Measurements from ENCODE around the gene RNF126. TPM values are rescaled to one million over a fixed set of nuclear protein-coding genes. Genes with fewer than 3 reads are reported as not detected.

The RNF126 gene
- 45.1 TPM for polyA plus RNA-seq (2012; ENCODE audit: low read depth, missing spikeins)

- DNase-seq (ENCODE audit: insufficient read length, low spot score) (peak; percentile 97), FAIRE-seq (peak; percentile 99)
- TF ChIP-seq POU2F2 (IDR thresholded peaks at IDR 0.05; ENCODE audit: low read depth, low read length) (no peak), PAX5 (IDR thresholded peaks at IDR 0.05; ENCODE audit: insufficient read depth, low read length, severe bottlenecking) (peak; percentile 41), SPI1 (IDR thresholded peaks at IDR 0.05; ENCODE audit: low read depth, low read length) (no peak), POLR2AphosphoS5 (IDR thresholded peaks at IDR 0.05; ENCODE audit: low read depth, low read length) (0 out of 2 replicates have a peak, but pooled peaks have one; percentile 54), TAF1 (IDR thresholded peaks at IDR 0.05; ENCODE audit: low read depth, low read length) (0 out of 2 replicates have a peak, but pooled peaks have one; percentile 42), POLR2A (IDR thresholded peaks at IDR 0.05; ENCODE audit: low read depth, low read length) (peak; percentile 25; the same call in 1 of the 2 replicates)
These were observed at the start of gene RNF126 for GRCh38 chr19:662962-663681. Gene RNF126 (minus strand): TSS chr19:663214. CDS start chr19:663121, 93 bp downstream.

GRCh38 chr19:711254-711653 is 48.2 kb upstream of the RNF126 start:
- FAIRE-seq (no peak), DNase-seq (ENCODE audit: insufficient read length, low spot score) (no peak)
- TF ChIP-seq TAF1 (IDR thresholded peaks at IDR 0.05; ENCODE audit: low read depth, low read length) = no peak
- no peak for TF ChIP-seq PAX5 (IDR thresholded peaks at IDR 0.05; ENCODE audit: insufficient read depth, low read length, severe bottlenecking)
- TF ChIP-seq POU2F2 (IDR thresholded peaks at IDR 0.05; ENCODE audit: low read depth, low read length) = no peak
- TF ChIP-seq SPI1 (IDR thresholded peaks at IDR 0.05; ENCODE audit: low read depth, low read length) = no peak
- no peak for TF ChIP-seq POLR2A (IDR thresholded peaks at IDR 0.05; ENCODE audit: low read depth, low read length)
- TF ChIP-seq POLR2AphosphoS5 (IDR thresholded peaks at IDR 0.05; ENCODE audit: low read depth, low read length) = no peak

GRCh38 chr19:710767-711166 is 47.8 kb upstream of the RNF126 start:
- no peak for TF ChIP-seq POLR2AphosphoS5 (IDR thresholded peaks at IDR 0.05; ENCODE audit: low read depth, low read length)
- no peak for TF ChIP-seq SPI1 (IDR thresholded peaks at IDR 0.05; ENCODE audit: low read depth, low read length)
- TF ChIP-seq POU2F2 (IDR thresholded peaks at IDR 0.05; ENCODE audit: low read depth, low read length) = no peak
- no peak for TF ChIP-seq POLR2A (IDR thresholded peaks at IDR 0.05; ENCODE audit: low read depth, low read length)
- TF ChIP-seq TAF1 (IDR thresholded peaks at IDR 0.05; ENCODE audit: low read depth, low read length) = no peak
- TF ChIP-seq PAX5 (IDR thresholded peaks at IDR 0.05; ENCODE audit: insufficient read depth, low read length, severe bottlenecking) = no peak
- no peak for DNase-seq (ENCODE audit: insufficient read length, low spot score)
- FAIRE-seq = no peak

- FAIRE-seq = no peak
- no peak for DNase-seq (ENCODE audit: insufficient read length, low spot score)
- no peak for TF ChIP-seq PAX5 (IDR thresholded peaks at IDR 0.05; ENCODE audit: insufficient read depth, low read length, severe bottlenecking)
- no peak for TF ChIP-seq POLR2A (IDR thresholded peaks at IDR 0.05; ENCODE audit: low read depth, low read length)
- no peak for TF ChIP-seq POU2F2 (IDR thresholded peaks at IDR 0.05; ENCODE audit: low read depth, low read length)
- TF ChIP-seq TAF1 (IDR thresholded peaks at IDR 0.05; ENCODE audit: low read depth, low read length) = no peak
- TF ChIP-seq SPI1 (IDR thresholded peaks at IDR 0.05; ENCODE audit: low read depth, low read length) = no peak
- no peak for TF ChIP-seq POLR2AphosphoS5 (IDR thresholded peaks at IDR 0.05; ENCODE audit: low read depth, low read length)
These were observed 47.1 kb upstream of the RNF126 start for GRCh38 chr19:709965-710571.

- FAIRE-seq (no peak), DNase-seq (ENCODE audit: insufficient read length, low spot score) (no peak)
- TF ChIP-seq POLR2AphosphoS5 (IDR thresholded peaks at IDR 0.05; ENCODE audit: low read depth, low read length) (no peak), PAX5 (IDR thresholded peaks at IDR 0.05; ENCODE audit: insufficient read depth, low read length, severe bottlenecking) (no peak), TAF1 (IDR thresholded peaks at IDR 0.05; ENCODE audit: low read depth, low read length) (no peak), SPI1 (IDR thresholded peaks at IDR 0.05; ENCODE audit: low read depth, low read length) (no peak), POU2F2 (IDR thresholded peaks at IDR 0.05; ENCODE audit: low read depth, low read length) (no peak), POLR2A (IDR thresholded peaks at IDR 0.05; ENCODE audit: low read depth, low read length) (no peak)
These were observed 46.4 kb upstream of the RNF126 start for GRCh38 chr19:709196-709964.

- DNase-seq (ENCODE audit: insufficient read length, low spot score) = no peak
- TF ChIP-seq POU2F2 (IDR thresholded peaks at IDR 0.05; ENCODE audit: low read depth, low read length) (no peak), POLR2AphosphoS5 (IDR thresholded peaks at IDR 0.05; ENCODE audit: low read depth, low read length) (no peak), SPI1 (IDR thresholded peaks at IDR 0.05; ENCODE audit: low read depth, low read length) (no peak), PAX5 (IDR thresholded peaks at IDR 0.05; ENCODE audit: insufficient read depth, low read length, severe bottlenecking) (no peak), TAF1 (IDR thresholded peaks at IDR 0.05; ENCODE audit: low read depth, low read length) (no peak), POLR2A (IDR thresholded peaks at IDR 0.05; ENCODE audit: low read depth, low read length) (no peak)
- no peak for FAIRE-seq
These were observed 45.4 kb upstream of the RNF126 start, which contains the start of gene PALM for GRCh38 chr19:708154-709143. Gene PALM (plus strand): TSS chr19:708935. CDS start chr19:709147, 212 bp downstream.

- no peak for TF ChIP-seq POLR2A (IDR thresholded peaks at IDR 0.05; ENCODE audit: low read depth, low read length)
- TF ChIP-seq POLR2AphosphoS5 (IDR thresholded peaks at IDR 0.05; ENCODE audit: low read depth, low read length) = no peak
- TF ChIP-seq POU2F2 (IDR thresholded peaks at IDR 0.05; ENCODE audit: low read depth, low read length) = no peak
- TF ChIP-seq SPI1 (IDR thresholded peaks at IDR 0.05; ENCODE audit: low read depth, low read length) = no peak
- TF ChIP-seq TAF1 (IDR thresholded peaks at IDR 0.05; ENCODE audit: low read depth, low read length) = no peak
- TF ChIP-seq PAX5 (IDR thresholded peaks at IDR 0.05; ENCODE audit: insufficient read depth, low read length, severe bottlenecking) = no peak
- no peak for FAIRE-seq
- no peak for DNase-seq (ENCODE audit: insufficient read length, low spot score)
These were observed 41.4 kb upstream of the RNF126 start for GRCh38 chr19:704447-704741.
